ENCODE data around the gene MRPL40. TPM values are rescaled to one million over a fixed set of nuclear protein-coding genes. Genes with fewer than 3 reads are reported as not detected.
A peak's percentile ranks its signal among the peaks of the same experiment; 100 is the strongest.

MRPL40 gene
- total RNA-seq = 52.7 TPM
- long read RNA-seq, transcript MRPL40-201 (4 exons, 1,387 nt) = major isoform, 79 of 88 reads
- long read RNA-seq, partial matches to known transcripts = 2 of 88 reads
- long read RNA-seq, other reads (novel, unspliced or antisense) = 3 of 88 reads

DNA sequence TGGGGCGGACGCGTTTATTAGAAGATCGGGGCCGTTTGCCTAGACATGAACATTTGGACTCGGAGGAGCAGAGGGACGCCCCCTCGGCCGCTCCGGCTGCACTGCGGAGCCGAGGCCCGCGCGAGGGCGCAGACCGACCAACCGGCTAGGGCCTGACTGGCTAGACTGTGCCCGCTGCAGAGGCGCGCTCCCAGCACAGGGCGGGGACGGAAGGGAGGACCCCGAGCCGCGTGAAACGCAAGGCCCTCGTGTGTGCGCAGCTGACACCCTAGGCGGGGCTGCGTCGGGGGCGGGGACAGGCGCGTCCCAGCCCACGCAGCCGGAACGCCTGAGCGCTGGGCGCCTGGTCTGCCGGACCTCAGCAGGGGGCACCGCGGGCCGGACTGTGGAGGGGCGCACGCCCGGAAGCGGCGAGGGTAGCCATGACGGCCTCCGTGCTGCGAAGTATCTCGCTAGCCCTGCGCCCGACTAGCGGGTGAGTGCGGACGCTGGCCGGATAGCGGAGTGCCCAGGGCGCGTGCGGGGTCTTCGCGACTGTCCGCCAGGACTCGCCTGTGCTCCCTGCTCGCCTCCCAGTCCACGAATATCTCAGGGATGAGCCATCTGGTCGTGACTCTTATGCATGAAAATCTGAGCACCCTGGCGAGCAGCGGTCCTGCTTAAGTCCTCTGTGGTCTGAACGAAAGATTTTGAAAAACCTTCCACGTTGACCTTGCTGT lies at the start of gene MRPL40:
Gene MRPL40 (plus strand): TSS at position 413 of the 719 bp plus-strand sequence. CDS start 10 bp downstream, at position 423.
- peak; percentile 97 for DNase-seq
- intact Hi-C loops (cut with micrococcal nuclease) = no loop called here
- peak; percentile 97 for ATAC-seq

DNA sequence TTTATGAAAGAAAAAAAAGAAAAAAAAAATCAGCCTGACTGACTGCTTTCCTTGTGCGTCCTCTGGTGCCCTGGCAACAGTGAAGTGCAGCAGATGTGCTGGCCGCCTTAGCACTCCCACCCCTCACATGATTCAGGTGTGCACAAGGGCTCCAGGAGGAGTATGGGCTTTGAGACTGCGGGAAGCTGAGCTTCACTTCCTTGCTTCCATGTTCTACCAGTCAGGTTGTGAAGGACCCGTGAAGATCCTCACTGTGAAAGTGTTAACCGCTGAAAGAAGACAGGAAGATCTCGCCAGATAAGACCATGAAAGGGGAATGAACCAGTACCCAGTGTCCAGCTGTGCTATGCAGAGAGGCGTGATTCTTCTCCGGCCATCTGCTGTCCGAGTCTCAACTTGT lies 49.1 kb upstream of the MRPL40 start:
- DNase-seq = no peak
- intact Hi-C loops (cut with micrococcal nuclease) = no loop called here

DNA sequence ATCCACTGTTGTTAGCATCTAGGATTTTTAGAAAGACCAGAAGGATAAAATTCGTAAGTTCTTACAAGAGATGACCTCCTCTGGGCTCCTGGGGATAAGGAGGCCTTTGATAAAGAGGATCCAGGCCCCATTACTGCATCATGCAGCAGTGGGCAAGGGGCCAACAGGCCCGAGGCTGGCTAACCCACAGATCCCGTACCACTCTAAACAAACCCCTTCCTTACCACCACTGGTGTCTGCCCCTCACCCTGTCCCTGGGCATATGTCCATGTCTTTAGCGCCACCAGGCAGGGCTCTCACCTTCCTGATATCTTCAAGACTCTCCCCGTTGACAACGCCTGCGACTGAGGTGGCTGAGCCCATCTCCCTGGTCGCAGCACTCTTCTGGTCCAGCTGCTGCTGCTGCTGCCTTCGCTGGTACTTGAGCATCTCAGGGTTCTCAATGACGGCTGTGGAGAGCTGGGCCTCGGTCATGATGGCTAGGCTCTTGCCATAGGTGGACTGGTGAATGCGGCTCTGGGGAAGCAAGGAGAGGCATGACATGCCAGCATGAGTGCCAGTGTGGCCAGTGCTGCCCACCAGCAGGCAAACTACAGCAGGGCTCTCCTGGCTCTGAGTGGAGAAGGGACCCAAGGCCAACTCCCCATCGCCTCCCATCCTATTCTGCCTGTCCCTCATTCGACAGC lies 47.0 kb upstream of the MRPL40 start:
- ATAC-seq (no peak), DNase-seq (no peak)
- intact Hi-C loops (cut with micrococcal nuclease) = no loop called here

More for the DNA sequence above, 49.1 kb upstream of the MRPL40 start:
- no peak for ATAC-seq

GRCh38 chr22:19386248-19386647 lies 46.1 kb upstream of the MRPL40 start:
- DNase-seq = no peak
- no peak for ATAC-seq
- intact Hi-C loops (cut with micrococcal nuclease) = no loop called here

DNA sequence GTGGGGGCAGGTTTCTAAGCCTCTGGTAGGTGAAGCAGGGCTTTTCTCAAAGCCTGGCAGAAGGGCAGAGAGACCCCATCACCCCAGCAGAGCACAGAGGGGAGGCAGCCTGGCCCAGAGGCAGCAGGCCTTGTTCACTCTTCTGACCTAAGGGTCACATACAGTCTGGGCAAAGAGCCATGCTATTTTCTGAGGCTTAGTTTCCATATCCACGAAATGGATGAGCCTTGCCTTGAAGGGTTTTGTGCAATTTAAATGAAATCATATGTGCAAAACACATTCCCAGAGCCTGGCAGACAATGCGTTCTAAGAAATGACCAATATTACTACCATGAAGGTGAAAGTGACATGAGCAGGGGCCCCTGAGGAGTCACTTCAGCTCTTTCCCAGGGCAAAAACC lies 45.3 kb upstream of the MRPL40 start:
- DNase-seq (no peak), ATAC-seq (no peak)
- intact Hi-C loops (cut with micrococcal nuclease) = no loop called here

GRCh38 chr22:19387575-19387974 lies 44.8 kb upstream of the MRPL40 start:
- intact Hi-C loops (cut with micrococcal nuclease) = no loop called here
- DNase-seq (no peak), ATAC-seq (no peak)

GRCh38 chr22:19393704-19394103 lies 38.6 kb upstream of the MRPL40 start:
- no peak for ATAC-seq
- intact Hi-C loops (cut with micrococcal nuclease) = no loop called here
- no peak for DNase-seq

DNA sequence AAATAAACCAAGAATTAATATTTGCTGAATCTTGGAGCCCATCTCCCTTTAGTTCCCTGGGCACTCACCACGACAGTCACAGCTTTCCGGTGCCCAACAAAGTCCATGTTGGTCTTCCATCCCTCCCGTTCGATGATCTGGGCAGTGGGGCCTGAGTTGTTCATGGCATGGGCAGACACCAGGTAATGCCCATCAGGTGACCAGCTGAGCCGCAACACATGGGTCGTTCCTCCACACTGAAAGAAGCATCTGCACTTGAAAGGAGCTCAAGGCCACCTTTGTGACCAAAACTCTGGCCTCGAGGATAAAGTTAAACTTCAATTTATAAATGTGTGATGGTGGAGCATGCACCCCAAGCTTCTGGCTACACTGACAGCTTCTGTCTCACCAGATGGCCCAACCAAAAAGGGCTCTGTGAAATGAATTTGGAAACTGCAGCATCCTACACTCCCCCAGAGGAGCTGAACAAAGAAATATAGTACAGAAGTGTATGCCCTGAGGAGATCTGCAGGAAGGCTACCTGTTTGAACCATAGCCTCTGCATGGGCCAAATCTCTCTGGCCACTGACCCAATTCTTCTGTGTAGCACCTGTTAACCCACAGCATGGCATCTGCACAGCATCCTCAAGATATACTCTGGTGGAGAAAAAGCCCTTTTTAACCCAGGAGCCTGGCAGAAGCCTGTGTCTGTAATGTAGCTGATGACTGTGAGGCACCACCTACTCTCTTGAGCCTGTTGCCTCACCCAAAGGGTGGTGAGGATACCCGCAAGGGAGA lies 37.9 kb upstream of the MRPL40 start:
- DNase-seq (no peak), ATAC-seq (no peak)
- intact Hi-C loops (cut with micrococcal nuclease) = no loop called here

GRCh38 chr22:19395276-19395675 lies 37.1 kb upstream of the MRPL40 start:
- intact Hi-C loops (cut with micrococcal nuclease) = no loop called here
- ATAC-seq = no peak

DNA sequence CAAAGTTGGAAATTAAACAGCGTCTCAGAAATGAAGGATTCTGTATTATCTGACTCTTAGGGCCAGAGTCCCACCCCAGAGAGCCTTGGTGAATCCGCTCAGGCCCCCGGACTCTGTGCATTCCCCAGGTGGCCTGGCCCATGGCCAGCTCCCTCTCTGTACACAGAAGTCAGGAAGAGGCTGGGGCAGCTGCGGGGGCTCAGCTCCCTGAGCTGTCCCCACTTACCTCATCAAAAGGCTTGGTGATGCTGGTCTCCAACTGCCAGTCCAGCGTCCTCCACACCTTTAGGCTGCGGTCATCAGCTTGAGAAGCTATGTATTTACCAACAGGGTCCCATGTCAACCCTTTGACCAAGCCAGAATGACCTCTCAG lies 35.8 kb upstream of the MRPL40 start:
- intact Hi-C loops (cut with micrococcal nuclease) = no loop called here
- DNase-seq (no peak), ATAC-seq (no peak)

More at GRCh38 chr22:19395276-19395675, 37.1 kb upstream of the MRPL40 start:
- no peak for DNase-seq

- intact Hi-C loops (cut with micrococcal nuclease) = no loop called here
- DNase-seq (no peak), ATAC-seq (peak; percentile 79)
Measured at GRCh38 chr22:19396934-19397733, 35.2 kb upstream of the MRPL40 start.

DNA sequence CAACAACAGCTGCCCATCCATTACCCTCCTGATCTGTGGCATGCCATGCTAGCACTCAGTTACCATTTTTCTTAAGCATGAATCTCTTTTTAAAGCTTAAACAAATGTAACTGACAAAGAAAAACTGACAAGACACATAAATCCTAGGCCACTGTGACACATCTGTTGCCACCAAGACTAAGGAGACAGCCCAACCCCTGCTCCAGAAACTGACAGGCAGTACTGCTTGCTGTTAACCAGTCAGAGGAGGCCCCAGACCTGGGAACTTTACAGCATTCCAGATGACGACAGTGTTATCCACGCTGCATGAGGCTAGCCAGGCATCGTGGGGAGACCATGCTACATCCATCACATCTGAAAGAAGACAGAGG lies 34.6 kb upstream of the MRPL40 start:
- no peak for DNase-seq
- no peak for ATAC-seq
- intact Hi-C loops (cut with micrococcal nuclease) = no loop called here

DNA sequence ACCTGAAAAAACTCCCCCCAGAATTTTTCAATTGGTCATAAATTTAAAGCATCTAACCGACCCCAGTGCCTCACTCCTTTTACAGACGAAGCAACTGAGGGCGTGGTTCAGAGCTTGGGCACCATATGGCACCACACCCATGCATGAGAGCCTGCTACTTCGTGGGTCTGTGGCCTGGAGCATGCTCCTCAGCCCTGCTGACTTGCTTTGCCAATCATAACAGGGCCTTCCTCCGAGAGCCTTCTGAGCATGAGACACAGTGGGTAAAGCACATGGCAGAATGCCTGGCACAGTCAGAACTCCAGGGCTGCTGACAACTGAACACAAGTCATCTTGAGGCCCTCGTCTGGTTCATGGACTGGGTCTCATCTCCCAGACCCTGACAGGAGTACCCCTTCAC lies 34.1 kb upstream of the MRPL40 start:
- intact Hi-C loops (cut with micrococcal nuclease) = no loop called here
- ATAC-seq = no peak
- DNase-seq = no peak

DNA sequence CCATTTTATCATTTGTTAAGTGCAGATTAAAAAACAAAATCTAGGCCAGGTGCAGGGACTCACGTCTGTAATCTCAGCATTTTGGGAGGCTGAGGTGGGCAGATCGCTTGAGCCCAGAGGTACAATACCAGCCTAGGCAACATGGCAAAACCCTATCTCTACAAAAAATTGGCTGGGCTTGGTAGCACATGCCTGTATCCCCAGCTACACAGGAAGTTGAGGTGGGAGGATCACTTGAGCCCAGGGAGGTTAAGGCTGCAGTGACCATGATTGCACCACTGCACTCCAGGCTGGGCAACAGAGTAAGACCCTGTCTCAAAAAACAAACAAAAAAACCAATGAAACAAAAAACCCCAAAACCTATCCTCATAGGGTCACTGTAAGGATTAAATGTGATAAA lies 33.7 kb upstream of the MRPL40 start:
- ATAC-seq (no peak), DNase-seq (no peak)
- intact Hi-C loops (cut with micrococcal nuclease) = no loop called here

DNA sequence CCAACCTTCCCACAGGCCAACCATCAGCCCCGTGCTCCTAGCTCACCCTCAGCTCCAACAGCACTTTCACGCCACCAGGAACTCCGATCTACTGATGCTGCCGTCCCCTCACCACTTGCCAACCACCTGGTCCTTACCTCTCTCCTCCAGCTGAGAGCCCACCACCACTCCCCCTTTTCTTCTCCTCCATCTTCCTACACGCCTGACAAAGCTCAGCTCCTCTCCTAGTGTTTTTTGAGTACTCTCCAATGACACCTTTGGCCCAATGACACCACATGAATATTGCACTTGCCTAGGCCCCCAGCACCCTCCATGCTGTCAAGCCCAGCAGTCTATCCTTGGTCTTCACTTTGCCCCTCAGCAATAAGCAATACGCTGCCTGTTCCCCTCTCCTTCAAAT lies 31.5 kb upstream of the MRPL40 start:
- no peak for DNase-seq
- intact Hi-C loops (cut with micrococcal nuclease) = no loop called here
- no peak for ATAC-seq

GRCh38 chr22:19401483-19401882 lies 30.9 kb upstream of the MRPL40 start:
- DNase-seq (no peak), ATAC-seq (no peak)
- intact Hi-C loops (cut with micrococcal nuclease) = no loop called here

DNA sequence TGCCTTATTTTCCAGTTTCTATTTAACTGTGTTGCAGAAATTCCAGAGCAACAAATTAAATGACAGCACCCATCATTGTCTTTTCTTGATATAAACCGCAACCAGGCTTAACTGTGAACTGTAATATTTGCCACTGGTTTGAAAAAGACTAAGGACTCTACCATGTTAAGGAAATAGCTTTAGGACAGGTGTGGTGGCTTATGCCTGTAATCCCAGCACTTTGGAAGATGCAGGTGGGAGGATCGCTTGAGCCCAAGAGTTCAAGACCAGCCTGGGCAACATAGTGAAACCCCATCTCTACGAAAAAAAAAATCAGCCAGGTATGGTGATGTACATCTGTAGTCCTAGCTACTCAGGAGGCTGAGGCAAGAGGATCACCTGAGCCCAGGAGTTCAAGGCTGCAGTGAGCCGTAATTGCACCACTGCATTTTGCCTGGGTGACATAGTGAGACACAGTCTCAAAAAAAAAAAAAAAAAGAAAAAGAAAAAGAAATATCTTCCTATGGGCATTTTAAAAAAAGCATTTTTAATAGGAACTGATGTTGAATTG lies 29.6 kb upstream of the MRPL40 start:
- ATAC-seq = no peak
- intact Hi-C loops (cut with micrococcal nuclease) = no loop called here
- no peak for DNase-seq

DNA sequence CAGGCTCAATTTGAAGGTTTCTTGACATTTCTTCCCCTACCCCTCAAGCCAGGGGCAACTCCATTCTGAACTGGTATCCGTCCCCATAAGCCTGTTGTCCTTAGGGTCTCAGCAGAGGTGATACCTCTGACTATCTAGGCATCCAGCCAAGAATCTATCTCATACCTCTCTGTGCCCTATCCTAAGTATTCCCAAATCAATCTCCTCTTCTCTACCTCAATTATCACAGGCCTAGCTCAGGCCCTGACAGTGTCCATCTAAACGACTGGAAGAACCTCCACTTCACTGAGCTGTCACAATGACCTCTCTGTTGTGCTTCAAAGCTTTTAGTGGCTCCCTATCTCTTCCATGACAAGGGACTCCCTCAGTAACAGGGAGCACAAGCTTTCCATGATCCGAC lies 27.7 kb upstream of the MRPL40 start:
- ATAC-seq (no peak), DNase-seq (no peak)
- intact Hi-C loops (cut with micrococcal nuclease) = no loop called here

- ATAC-seq (no peak), DNase-seq (no peak)
- intact Hi-C loops (cut with micrococcal nuclease) = no loop called here
Measured at GRCh38 chr22:19405133-19405532, 27.2 kb upstream of the MRPL40 start.

Data from left ventricle myocardium superior (tissue), 1 donor.